Neural progenitor cell (in vitro differentiated cells): ENCODE data around the gene IGHMBP2.

Experiments
- CTCF ChIP-seq: fragments of 200-600 bp; sonication (generic); IDR thresholded peaks from 2 replicates; pipeline ENCODE4 v1.5.1; 2017; ENCODE audit warnings: antibody characterized with exemption, mild to moderate bottlenecking
- EZH2 ChIP-seq: fragments of 200-600 bp; sonication (generic); IDR thresholded peaks from 2 replicates; pipeline ENCODE4 v1.6.1; 2017; ENCODE audit warnings: antibody characterized with exemption, mild to moderate bottlenecking, moderate library complexity

- TF ChIP-seq EZH2 (no peak), CTCF (no peak)
Observed at GRCh38 chr11:68897441-68897840, 6.2 kb upstream of the IGHMBP2 start.
